ENCODE data around the gene LRRC8C.

LRRC8C gene

GRCh38 chr1:89659322-89660081 lies 26.6 kb downstream of the LRRC8C start:
- Histone ChIP-seq H3K36me3 (replicated peaks) (no peaks in the 10 kb centered on the region), H3K4me3 (no peak overlapping the region), H3K9me3 (peaks cover 4% of the 10 kb centered on the region; the same call in 1 of the 2 replicates)

GRCh38 chr1:89660224-89661061 lies 27.5 kb downstream of the LRRC8C start:
- no peaks in the 10 kb centered on the region for H3K27me3 ChIP-seq (ENCODE audit: low read depth)
- DNase-seq (ENCODE audit: low spot score in 2 of 2) = no peak
- in situ Hi-C loops (cut with MboI; ENCODE audit: low sequenced_read_pairs) = no loop called here
- no peak overlapping the region for H3K4me3 ChIP-seq
- H3K9me3 ChIP-seq = peaks cover 4% of the 10 kb centered on the region; the same call in 1 of the 2 replicates
- no peaks in the 10 kb centered on the region for H3K36me3 ChIP-seq (replicated peaks)
- H3K4me1 ChIP-seq = no peaks in the 10 kb centered on the region

More at GRCh38 chr1:89659322-89660081, 26.6 kb downstream of the LRRC8C start:
- DNase-seq (ENCODE audit: low spot score in 2 of 2) = no peak
- no peaks in the 10 kb centered on the region for H3K27me3 ChIP-seq (ENCODE audit: low read depth)
- no peaks in the 10 kb centered on the region for H3K4me1 ChIP-seq
- in situ Hi-C loops (cut with MboI; ENCODE audit: low sequenced_read_pairs) = no loop called here

- Histone ChIP-seq H3K4me1 (no peaks in the 10 kb centered on the region), H3K36me3 (replicated peaks) (no peaks in the 10 kb centered on the region), H3K9me3 (peaks cover 6% of the 10 kb centered on the region; the same call in 1 of the 2 replicates), H3K27me3 (ENCODE audit: low read depth) (no peaks in the 10 kb centered on the region), H3K4me3 (no peak overlapping the region)
- no peak for DNase-seq (ENCODE audit: low spot score in 2 of 2)
- in situ Hi-C loops (cut with MboI; ENCODE audit: low sequenced_read_pairs) = no loop called here
These were observed 33.0 kb downstream of the LRRC8C start for GRCh38 chr1:89665941-89666340.

- peaks cover 6% of the 10 kb centered on the region; the same call in 1 of the 2 replicates for H3K9me3 ChIP-seq
- in situ Hi-C loops (cut with MboI; ENCODE audit: low sequenced_read_pairs) = no loop called here
- H3K4me3 ChIP-seq = no peak overlapping the region
- no peak for DNase-seq (ENCODE audit: low spot score in 2 of 2)
- H3K27me3 ChIP-seq (ENCODE audit: low read depth) = no peaks in the 10 kb centered on the region
- H3K36me3 ChIP-seq (replicated peaks) = no peaks in the 10 kb centered on the region
- H3K4me1 ChIP-seq = no peaks in the 10 kb centered on the region
These were observed 33.7 kb downstream of the LRRC8C start for GRCh38 chr1:89666640-89667039.

GRCh38 chr1:89667691-89668090 lies 34.8 kb downstream of the LRRC8C start:
- Histone ChIP-seq H3K36me3 (replicated peaks) (no peaks in the 10 kb centered on the region), H3K27me3 (ENCODE audit: low read depth) (no peaks in the 10 kb centered on the region), H3K4me3 (no peak overlapping the region), H3K4me1 (no peaks in the 10 kb centered on the region), H3K9me3 (peaks cover 6% of the 10 kb centered on the region; the same call in 1 of the 2 replicates)
- in situ Hi-C loops (cut with MboI; ENCODE audit: low sequenced_read_pairs) = no loop called here
- DNase-seq (ENCODE audit: low spot score in 2 of 2) = no peak

GRCh38 chr1:89668961-89669360 lies 36.0 kb downstream of the LRRC8C start:
- H3K4me3 ChIP-seq = no peak overlapping the region
- no peaks in the 10 kb centered on the region for H3K4me1 ChIP-seq
- H3K9me3 ChIP-seq = peaks cover 5% of the 10 kb centered on the region; the same call in 1 of the 2 replicates
- H3K27me3 ChIP-seq (ENCODE audit: low read depth) = no peaks in the 10 kb centered on the region
- H3K36me3 ChIP-seq (replicated peaks) = no peaks in the 10 kb centered on the region
- in situ Hi-C loops (cut with MboI; ENCODE audit: low sequenced_read_pairs) = no loop called here
- no peak for DNase-seq (ENCODE audit: low spot score in 2 of 2)

GRCh38 chr1:89669441-89669840 lies 36.5 kb downstream of the LRRC8C start:
- DNase-seq (ENCODE audit: low spot score in 2 of 2) = no peak
- H3K27me3 ChIP-seq (ENCODE audit: low read depth) = no peaks in the 10 kb centered on the region
- in situ Hi-C loops (cut with MboI; ENCODE audit: low sequenced_read_pairs) = no loop called here
- 0 out of 2 replicates have a peak, but pooled peaks cover 2% of the 10 kb centered on the region for H3K9me3 ChIP-seq
- no peaks in the 10 kb centered on the region for H3K36me3 ChIP-seq (replicated peaks)
- no peaks in the 10 kb centered on the region for H3K4me1 ChIP-seq
- H3K4me3 ChIP-seq = no peak overlapping the region

GRCh38 chr1:89670163-89670562 lies 37.2 kb downstream of the LRRC8C start:
- Histone ChIP-seq H3K4me1 (no peaks in the 10 kb centered on the region), H3K36me3 (replicated peaks) (no peaks in the 10 kb centered on the region), H3K9me3 (0 out of 2 replicates have a peak, but pooled peaks cover 2% of the 10 kb centered on the region), H3K4me3 (no peak overlapping the region), H3K27me3 (ENCODE audit: low read depth) (no peaks in the 10 kb centered on the region)
- in situ Hi-C loops (cut with MboI; ENCODE audit: low sequenced_read_pairs) = no loop called here
- DNase-seq (ENCODE audit: low spot score in 2 of 2) = no peak

- Histone ChIP-seq H3K36me3 (replicated peaks) (no peaks in the 10 kb centered on the region), H3K9me3 (0 out of 2 replicates have a peak, but pooled peaks cover 2% of the 10 kb centered on the region), H3K4me3 (no peak overlapping the region), H3K4me1 (no peaks in the 10 kb centered on the region), H3K27me3 (ENCODE audit: low read depth) (no peaks in the 10 kb centered on the region)
- in situ Hi-C loops (cut with MboI; ENCODE audit: low sequenced_read_pairs) = no loop called here
- DNase-seq (ENCODE audit: low spot score in 2 of 2) = no peak
These were observed 37.8 kb downstream of the LRRC8C start for GRCh38 chr1:89670711-89671110.

GRCh38 chr1:89671775-89672488 lies 39.0 kb downstream of the LRRC8C start:
- DNase-seq (ENCODE audit: low spot score in 2 of 2) = no peak
- in situ Hi-C loops (cut with MboI; ENCODE audit: low sequenced_read_pairs) = no loop called here
- Histone ChIP-seq H3K9me3 (0 out of 2 replicates have a peak, but pooled peaks cover 2% of the 10 kb centered on the region), H3K36me3 (replicated peaks) (no peaks in the 10 kb centered on the region), H3K4me1 (peaks cover 2% of the 10 kb centered on the region), H3K4me3 (no peak overlapping the region), H3K27me3 (ENCODE audit: low read depth) (no peaks in the 10 kb centered on the region)

- Histone ChIP-seq H3K4me3 (no peak overlapping the region), H3K27me3 (ENCODE audit: low read depth) (no peaks in the 10 kb centered on the region), H3K36me3 (replicated peaks) (no peaks in the 10 kb centered on the region), H3K9me3 (0 out of 2 replicates have a peak, but pooled peaks cover 2% of the 10 kb centered on the region), H3K4me1 (peaks cover 7% of the 10 kb centered on the region)
- DNase-seq (ENCODE audit: low spot score in 2 of 2) = no peak
- in situ Hi-C loops (cut with MboI; ENCODE audit: low sequenced_read_pairs) = no loop called here
These were observed 39.7 kb downstream of the LRRC8C start for GRCh38 chr1:89672489-89673183.

GRCh38 chr1:89673251-89673650 lies 40.3 kb downstream of the LRRC8C start:
- in situ Hi-C loops (cut with MboI; ENCODE audit: low sequenced_read_pairs) = no loop called here
- no peaks in the 10 kb centered on the region for H3K27me3 ChIP-seq (ENCODE audit: low read depth)
- H3K4me3 ChIP-seq = no peak overlapping the region
- H3K9me3 ChIP-seq = 0 out of 2 replicates have a peak, but pooled peaks cover 2% of the 10 kb centered on the region
- no peaks in the 10 kb centered on the region for H3K36me3 ChIP-seq (replicated peaks)
- peaks cover 12% of the 10 kb centered on the region for H3K4me1 ChIP-seq
- DNase-seq (ENCODE audit: low spot score in 2 of 2) = no peak

GRCh38 chr1:89675677-89676076 lies 42.8 kb downstream of the LRRC8C start:
- no peak for DNase-seq (ENCODE audit: low spot score in 2 of 2)
- Histone ChIP-seq H3K27me3 (ENCODE audit: low read depth) (no peaks in the 10 kb centered on the region), H3K9me3 (no peaks in the 10 kb centered on the region), H3K36me3 (replicated peaks) (no peaks in the 10 kb centered on the region), H3K4me3 (no peak overlapping the region), H3K4me1 (peaks cover 12% of the 10 kb centered on the region)
- in situ Hi-C loops (cut with MboI; ENCODE audit: low sequenced_read_pairs) = no loop called here
